ENCODE measurements around the gene FYB2.

- TF ChIP-seq ARNTL (CRISPR knock-in tag; IDR thresholded peaks at IDR 0.05; ENCODE audit: borderline replicate concordance, low read depth) (no peak), TCF4 (CRISPR knock-in tag; IDR thresholded peaks at IDR 0.05; ENCODE audit: borderline replicate concordance) (no peak), TOX (CRISPR knock-in tag; IDR thresholded peaks at IDR 0.05; ENCODE audit: borderline replicate concordance) (no peak), PPARA (CRISPR knock-in tag; IDR thresholded peaks at IDR 0.05; ENCODE audit: borderline replicate concordance) (no peak), ZNF565 (CRISPR knock-in tag; conservative IDR thresholded peaks at IDR 0.05; ENCODE audit: low read depth) (no peak), CREB5 (CRISPR knock-in tag; IDR thresholded peaks at IDR 0.05; ENCODE audit: low read depth) (no peak), ZC3H10 (CRISPR knock-in tag; IDR thresholded peaks at IDR 0.05) (no peak), PATZ1 (CRISPR knock-in tag; IDR thresholded peaks at IDR 0.05; ENCODE audit: borderline replicate concordance) (no peak)
Measured at GRCh38 chr1:56838759-56839158, 19.6 kb upstream of the FYB2 start.
